Posterior vena cava (tissue), 2 donors: Measurements from ENCODE around the gene REG1A. TPM values are rescaled to one million over a fixed set of nuclear protein-coding genes. Genes with fewer than 3 reads are reported as not detected.

Source experiments
- DNase-seq: peaks from one replicate; pipeline ENCODE4 v3.0.0-alpha.2; 2020; ENCODE audit warnings: low spot score
- intact Hi-C, 2 donors: fragments of 100-400 bp; cut with DNase I; formaldehyde crosslinking; loops; one replicate each; pipeline versions ENCODE4 v1.14.1 to v1.14.2; 2022 to 2023
- long read RNA-seq, 2 donors: library from polyadenylated mRNA; unstranded; transcript quantifications; one replicate each; pipeline ENCODE4 v2.0.0, GENCODE V29; 2020 to 2021
- total RNA-seq, 2 donors: library from RNA; stranded (reverse); fragmentation: NEBNext Ultra II Directional; extraction: Animal tissue kit (Norgen Biotek cat#: 25700); gene quantifications; one replicate each; pipeline ENCODE4 v1.2.1, GENCODE V29; 2021
- donor health status: DM: yes; HTN: yes; CAD: no.
- donor health status: DM: yes; HTN: yes; CAD: no.

The REG1A gene
- 1 to 10 TPM in 1 of 2 donors, not detected in 1; 3.8 TPM for total RNA-seq
- long read RNA-seq, donor 1 = 0 reads
- long read RNA-seq, donor 2 = 0 reads

GRCh38 chr2:79120194-79120713 is at the start of gene REG1A:
Gene REG1A, plus strand, starts transcription at chr2:79120488. Its CDS starts 374 bp downstream, at chr2:79120862.
- intact Hi-C loops = no loop called here
- no peak for DNase-seq

- DNase-seq = no peak
- intact Hi-C loops = no loop called here
Measured at GRCh38 chr2:79071078-79071477, 49.2 kb upstream of the REG1A start.

- intact Hi-C loops = no loop called here
- no peak for DNase-seq
Measured at GRCh38 chr2:79082987-79083386, 37.3 kb upstream of the REG1A start.

GRCh38 chr2:79083597-79084251 is 36.6 kb upstream of the REG1A start:
- intact Hi-C loops = no loop called here
- no peak for DNase-seq

- intact Hi-C loops = no loop called here
- no peak for DNase-seq
Measured at GRCh38 chr2:79084495-79085135, 35.7 kb upstream of the REG1A start.

GRCh38 chr2:79085382-79085781 is 34.9 kb upstream of the REG1A start:
- no peak for DNase-seq
- intact Hi-C loops = no loop called here

- intact Hi-C loops = no loop called here
- no peak for DNase-seq
Measured at GRCh38 chr2:79086255-79086654, 34.0 kb upstream of the REG1A start.

- intact Hi-C loops = no loop called here
- DNase-seq = no peak
Measured at GRCh38 chr2:79087785-79088364, 32.4 kb upstream of the REG1A start, which contains the start of gene REG1B. Gene REG1B, minus strand, starts transcription at chr2:79087993. Its CDS starts 381 bp downstream, at chr2:79087612.

GRCh38 chr2:79090693-79091092 is 29.6 kb upstream of the REG1A start:
- intact Hi-C loops = no loop called here
- no peak for DNase-seq

GRCh38 chr2:79097843-79098242 is 22.4 kb upstream of the REG1A start:
- DNase-seq = no peak
- intact Hi-C loops = no loop called here

- DNase-seq = no peak
- intact Hi-C loops = no loop called here
Measured at GRCh38 chr2:79099140-79099686, 21.1 kb upstream of the REG1A start.

GRCh38 chr2:79100285-79100684 is 20.0 kb upstream of the REG1A start:
- no peak for DNase-seq
- intact Hi-C loops = no loop called here

GRCh38 chr2:79101024-79101423 is 19.3 kb upstream of the REG1A start:
- DNase-seq = no peak
- intact Hi-C loops = no loop called here

GRCh38 chr2:79103214-79103613 is 17.1 kb upstream of the REG1A start:
- no peak for DNase-seq
- intact Hi-C loops = loop anchor here in 1 of 2 donors (1.0 kb wide), 1 partner anchor 13 kb away; no protein-coding TSS in a partner anchor

- intact Hi-C loops = no loop called here
- no peak for DNase-seq
Measured at GRCh38 chr2:79105259-79105658, 15.0 kb upstream of the REG1A start.

GRCh38 chr2:79112269-79112668 is 8.0 kb upstream of the REG1A start:
- no peak for DNase-seq
- intact Hi-C loops = no loop called here

- intact Hi-C loops = no loop called here
- DNase-seq = no peak
Measured at GRCh38 chr2:79114797-79115494, 5.3 kb upstream of the REG1A start.

GRCh38 chr2:79116997-79117928 is 3.0 kb upstream of the REG1A start:
- DNase-seq = no peak
- intact Hi-C loops = loop anchor here in 1 of 2 donors (1.0 kb wide), 1 partner anchor 14 kb away; no protein-coding TSS in a partner anchor
